Esophagus mucosa (tissue), 1 donor: ENCODE results near the gene LPIN2. TPM values are rescaled to one million over a fixed set of nuclear protein-coding genes. Genes with fewer than 3 reads are reported as not detected.

Source experiments
- total RNA-seq: library from RNA; stranded (reverse); gene quantifications from one replicate; pipeline ENCODE4 v1.2.4, GENCODE V29; 2023
- donor health status: DM: yes; HTN: yes; CAD: no.

Gene LPIN2
- total RNA-seq, 1 donor from 2014 or later = 6.9 TPM

Other genes with a start within 250 kb of the LPIN2 start
- gene EMILIN2, start 166.1 kb downstream of the LPIN2 start, total RNA-seq = 1.4 TPM
- 0.32 TPM for gene MYOM1, start 206.8 kb upstream of the LPIN2 start, total RNA-seq
- gene MYL12A, start 234.7 kb upstream of the LPIN2 start, total RNA-seq = 241 TPM
- 403 TPM for gene MYL12B, start 249.0 kb upstream of the LPIN2 start, total RNA-seq